HG02870 (cell line): ENCODE measurements around the gene NPRL2.

Experiments used
- ATAC-seq: cut with Tn5 transposase; IDR thresholded peaks from one replicate; pipeline ENCODE4 v1.9.1; 2021; ENCODE audit warnings: mild to moderate bottlenecking, moderate library complexity; ENCODE audit not compliant: unreplicated experiment

Gene NPRL2

GRCh38 chr3:50327943-50328691 is 22.5 kb downstream of the NPRL2 start, which contains the start of gene TUSC2:
TSS of gene TUSC2 (minus strand) at chr3:50328223. CDS start at chr3:50328099, 124 bp downstream.
- peak; percentile 82 for ATAC-seq

DNA sequence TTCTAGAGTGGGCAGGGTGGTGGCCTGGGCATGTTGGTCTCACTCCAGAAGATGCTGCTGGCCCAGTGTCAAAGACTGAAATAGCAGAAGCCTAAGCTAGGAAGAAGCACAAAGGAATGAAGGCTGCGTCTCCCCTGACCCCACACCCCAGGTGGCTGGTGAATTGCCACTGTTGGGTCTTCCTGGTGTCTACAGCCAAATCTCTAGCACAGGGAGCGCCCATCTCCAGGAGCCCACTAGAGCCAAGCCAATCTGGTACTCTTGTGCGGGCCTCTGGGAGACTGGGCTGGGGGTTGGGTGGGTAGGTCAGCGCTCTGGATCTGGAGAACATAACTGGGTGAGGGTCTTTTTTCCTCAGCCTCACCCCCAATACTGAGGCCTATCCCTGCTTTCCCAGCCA is 23.4 kb downstream of the NPRL2 start:
- ATAC-seq = no peak

- no peak for ATAC-seq
Observed at GRCh38 chr3:50326182-50326541, 24.4 kb downstream of the NPRL2 start.

GRCh38 chr3:50325497-50326181 is 24.9 kb downstream of the NPRL2 start:
- no peak for ATAC-seq

GRCh38 chr3:50325113-50325480 is 25.5 kb downstream of the NPRL2 start:
- ATAC-seq = no peak

DNA sequence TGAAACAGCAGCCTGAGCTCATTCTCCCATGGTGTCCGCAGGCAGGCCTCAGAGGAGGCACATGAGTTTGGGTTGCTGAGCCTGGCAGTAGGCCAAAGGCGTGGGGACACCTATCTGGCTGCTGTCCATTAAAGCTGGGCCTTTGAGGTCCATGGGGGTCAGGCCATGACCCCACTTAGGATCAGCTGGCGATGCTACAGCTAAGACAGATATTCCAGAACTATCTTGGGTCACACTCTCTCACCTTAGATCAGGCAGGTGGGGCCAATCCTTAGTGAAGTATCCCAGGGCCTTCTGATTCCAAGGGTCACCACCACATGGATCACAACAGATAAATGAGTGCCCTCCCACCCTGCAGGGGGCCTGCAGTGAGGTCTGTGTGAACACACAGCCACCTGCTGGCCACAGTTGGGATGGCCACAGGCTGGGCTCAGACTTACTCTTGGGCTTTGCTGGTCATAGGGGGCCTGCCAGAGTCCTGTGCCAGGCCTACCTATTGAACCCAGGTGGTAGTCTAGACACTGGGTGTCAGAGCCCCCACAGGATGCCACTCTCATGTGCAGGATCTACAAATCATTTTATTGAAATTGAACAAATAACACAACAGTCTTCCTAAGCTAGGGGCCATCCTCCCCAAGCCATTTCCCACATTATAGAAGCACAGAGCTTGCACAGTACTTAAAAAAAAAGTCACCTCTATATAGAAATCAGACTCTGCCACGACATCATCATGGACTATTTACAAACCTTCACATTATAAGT is 26.0 kb downstream of the NPRL2 start:
- ATAC-seq = no peak

DNA sequence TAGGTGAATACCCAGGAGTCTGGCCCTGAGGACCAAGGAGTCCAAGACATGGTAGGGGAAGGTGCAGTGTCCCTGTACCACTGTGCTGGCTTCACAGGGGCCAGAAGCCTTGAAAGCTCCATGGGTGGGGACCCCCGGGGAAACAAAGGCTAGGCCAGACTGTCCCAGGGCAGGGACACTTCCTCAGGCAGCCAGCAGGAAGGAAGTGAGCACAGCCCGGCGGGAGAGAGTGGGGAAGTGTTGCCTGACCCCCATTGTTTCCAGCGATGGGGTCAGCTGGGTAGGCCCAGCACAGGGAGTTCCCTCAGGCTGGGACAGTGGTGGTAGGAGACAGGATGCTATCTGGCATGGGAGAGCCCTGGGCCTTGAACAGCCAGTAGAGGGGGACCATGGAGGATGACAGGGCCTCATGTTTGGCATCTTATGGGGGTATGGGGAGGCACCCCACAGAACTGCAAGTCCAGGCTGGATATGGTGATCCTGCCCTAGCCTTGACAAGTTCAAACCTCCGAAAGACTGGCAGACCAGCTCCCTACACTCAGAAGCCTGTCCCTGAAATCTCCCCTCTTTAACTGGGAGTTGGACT is 26.9 kb downstream of the NPRL2 start:
- ATAC-seq = no peak

- ATAC-seq = no peak
Observed at GRCh38 chr3:50323092-50323600, 27.4 kb downstream of the NPRL2 start.

- ATAC-seq = no peak
Observed at GRCh38 chr3:50322386-50323091, 28.0 kb downstream of the NPRL2 start, which contains the start of gene HYAL2. TSS of gene HYAL2 (minus strand) at chr3:50322745. CDS start at chr3:50320489, 2,256 bp downstream.

GRCh38 chr3:50322115-50322385 is 28.5 kb downstream of the NPRL2 start:
- no peak for ATAC-seq

GRCh38 chr3:50321336-50322114 is 29.1 kb downstream of the NPRL2 start:
- ATAC-seq = peak; percentile 73

- ATAC-seq = peak; percentile 47
Observed at GRCh38 chr3:50320853-50321335, 29.7 kb downstream of the NPRL2 start.

DNA sequence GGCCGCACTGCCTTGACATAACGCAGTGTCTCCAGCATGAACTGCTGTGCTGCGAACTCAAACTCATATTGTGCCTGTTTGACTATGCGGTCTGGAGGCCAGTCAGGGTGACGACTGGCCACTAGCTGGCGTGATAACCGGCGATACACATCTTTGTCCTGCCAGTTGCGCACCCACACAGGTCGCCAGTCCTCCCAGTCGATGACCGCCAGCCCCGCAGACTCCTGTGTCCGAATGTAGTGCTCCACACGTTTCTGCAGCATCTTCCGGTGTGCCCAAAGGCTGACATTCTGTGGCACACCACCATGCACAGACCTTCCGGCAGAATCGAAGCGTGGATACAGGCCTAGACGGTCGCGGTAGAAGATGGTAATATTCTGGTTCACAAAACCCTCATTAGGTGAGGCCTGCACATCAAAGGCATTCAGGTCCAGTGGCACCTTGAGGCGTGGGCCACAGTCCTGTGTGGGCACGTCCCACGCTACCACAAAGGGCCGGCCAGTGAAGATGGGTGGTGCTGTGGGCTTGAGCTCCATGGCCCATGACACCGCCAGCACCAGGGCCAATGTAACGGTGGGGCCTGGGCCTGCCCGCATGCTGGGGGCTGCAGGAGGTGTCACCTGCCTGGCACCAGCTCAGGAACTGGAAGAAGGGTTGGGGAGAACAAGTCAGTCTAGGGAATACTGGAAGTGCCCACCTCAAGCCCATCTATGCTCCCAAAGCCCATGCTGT is 30.5 kb downstream of the NPRL2 start:
- no peak for ATAC-seq

DNA sequence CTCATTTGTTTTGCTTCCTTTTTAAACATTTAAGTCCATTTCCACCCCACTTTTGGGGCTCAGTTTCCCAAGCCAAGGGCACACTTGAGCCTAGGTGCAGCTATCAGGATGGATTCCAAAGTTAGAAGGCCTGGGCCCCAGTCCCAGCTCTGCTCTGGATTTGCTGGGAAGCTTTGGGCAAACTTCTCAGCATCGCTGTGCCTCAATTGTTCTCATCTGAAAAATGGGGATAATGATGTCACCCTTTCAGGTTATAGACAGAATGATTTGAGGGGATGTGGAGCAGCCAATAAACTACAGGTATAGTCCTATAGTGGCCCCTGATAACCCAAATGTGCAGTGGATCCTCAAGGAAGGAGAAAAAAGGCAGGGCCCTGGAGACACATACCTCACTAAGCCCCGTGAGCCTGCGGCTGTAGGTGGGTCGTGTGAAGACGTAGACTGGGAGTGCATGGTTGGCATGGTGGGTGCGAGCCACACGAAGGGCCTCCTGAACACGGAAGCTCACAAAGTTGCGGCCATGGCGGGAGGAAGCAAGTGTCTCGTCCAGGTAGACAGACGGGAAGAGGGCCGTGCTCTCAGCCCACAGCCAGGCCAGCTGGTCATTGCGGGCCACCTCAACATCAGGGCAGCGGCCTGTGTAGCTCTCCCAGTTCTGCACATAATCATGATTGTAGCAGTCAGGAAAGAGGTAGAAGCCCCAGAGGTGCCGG is 31.2 kb downstream of the NPRL2 start:
- no peak for ATAC-seq

DNA sequence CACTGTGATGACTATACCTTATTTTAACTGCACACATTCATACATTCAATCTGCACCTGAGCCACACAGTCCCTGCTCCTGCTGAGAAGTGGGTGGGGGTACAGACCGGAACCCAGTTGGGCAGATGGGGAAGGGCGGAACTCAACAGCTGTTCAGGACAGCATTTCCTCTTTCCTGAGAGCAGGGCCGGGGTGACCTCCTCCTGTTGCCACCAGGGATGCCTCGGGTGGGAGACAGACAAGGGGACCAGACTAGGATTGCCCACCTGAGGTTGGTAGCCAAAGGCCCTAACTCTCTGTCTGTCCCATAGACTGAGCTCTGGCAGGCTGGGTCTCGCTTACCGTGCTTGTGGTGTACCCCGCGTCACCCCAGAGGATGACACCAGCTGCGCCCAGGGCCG is 32.0 kb downstream of the NPRL2 start:
- no peak for ATAC-seq

GRCh38 chr3:50318163-50318562 is 32.4 kb downstream of the NPRL2 start:
- ATAC-seq = no peak

- no peak for ATAC-seq
Observed at GRCh38 chr3:50317300-50317699, 33.3 kb downstream of the NPRL2 start.

GRCh38 chr3:50316657-50317242 is 33.8 kb downstream of the NPRL2 start:
- ATAC-seq = no peak
